Thyroid gland (tissue), 4 donors: Measurements from ENCODE around the gene CELF5. TPM values are rescaled to one million over a fixed set of nuclear protein-coding genes. Genes with fewer than 3 reads are reported as not detected.
"Not testable (repeated sequence)": the region's sequence is repeated elsewhere in the genome, so short reads cannot be mapped to it uniquely, and the experiment has no call there.

ENCODE experiments used
- DNase-seq, 2 donors: peaks; one replicate each; pipeline ENCODE4 v3.0.0-alpha.2; 2019
- H3K27ac ChIP-seq, 3 donors: fragments of 200-600 bp; sonication (generic); 1 replicate in 2 of 3; 2 replicates in 1 of 3; pipeline ENCODE4 v1.5.1; 2016 to 2019; ENCODE audit warnings: mild to moderate bottlenecking in 1 of 3, moderate library complexity in 1 of 3
- H3K27me3 ChIP-seq: fragments of 200-600 bp; sonication (generic); one replicate; pipeline ENCODE4 v1.5.1; 2019
- H3K36me3 ChIP-seq, 2 donors: fragments of 200-600 bp; sonication (generic); one replicate each; pipeline ENCODE4 v1.5.1; 2016 to 2019
- H3K4me1 ChIP-seq, 2 donors: fragments of 200-600 bp; sonication (generic); one replicate each; pipeline ENCODE4 v1.5.1; 2017 to 2019
- H3K4me3 ChIP-seq, 3 donors: fragments of 200-600 bp; sonication (generic); replicated peaks in 1 of 3; 1 replicate in 2 of 3; 2 replicates in 1 of 3; pipeline ENCODE4 v1.5.1; 2016; ENCODE audit warnings: mild to moderate bottlenecking in 1 of 3
- H3K9me3 ChIP-seq: fragments of 200-600 bp; sonication (generic); one replicate; pipeline ENCODE4 v1.5.1; 2017
- POLR2A ChIP-seq, 2 donors: fragments of 450-650 bp; IDR thresholded peaks; one replicate each; pipeline ENCODE4 v1.6.1; 2017; ENCODE audit warnings: antibody characterized with exemption in 2 of 2, mild to moderate bottlenecking in 2 of 2, moderate library complexity in 1 of 2
- WGBS, 2 donors: methylation state at CpG; one replicate each; pipeline ENCODE4 v1.1.5; 2017; 5-methylcytosine and 5-hydroxymethylcytosine counted together
- intact Hi-C: fragments of 100-400 bp; cut with DNase I; formaldehyde crosslinking; loops from one replicate; pipeline ENCODE4 v1.15.1; 2023
- total RNA-seq, 4 donors: library from RNA; depleted of rRNA; stranded (reverse); fragments of >200 nt; gene quantifications; one replicate each; pipeline ENCODE4 v1.2.3, GENCODE V29; 2016
- TF ChIP-seq, protein P1 (sequence below), 6 experiments: fragments of 200-600 bp in 3 of 6; fragments of 450-650 bp in 3 of 6; sonication (generic) in 3 of 6; IDR thresholded peaks; one replicate each; pipeline ENCODE4 v1.5.1; 2016 to 2019; ENCODE audit warnings: antibody characterized with exemption in 6 of 6, mild to moderate bottlenecking in 2 of 6, inconsistent platforms in 1 of 6, moderate library complexity in 1 of 6

The CELF5 gene
- total RNA-seq, 4 donors from 2014 or later = not detected

- Histone ChIP-seq H3K4me3 (no peak overlapping the region), H3K36me3 (no peaks in the 10 kb centered on the region), H3K9me3 (no peaks in the 10 kb centered on the region), H3K27ac (no peak overlapping the region), H3K4me1 (peaks cover 17 to 18% of the 10 kb centered on the region in 2 donors), H3K27me3 (no peaks in the 10 kb centered on the region)
- 91 to 93% methylated on average over 21 to 28 of the region's 35 CpGs for WGBS, 2 donors
- DNase-seq = no peak
- intact Hi-C loops = no loop called here
- TF ChIP-seq, protein P1, sequence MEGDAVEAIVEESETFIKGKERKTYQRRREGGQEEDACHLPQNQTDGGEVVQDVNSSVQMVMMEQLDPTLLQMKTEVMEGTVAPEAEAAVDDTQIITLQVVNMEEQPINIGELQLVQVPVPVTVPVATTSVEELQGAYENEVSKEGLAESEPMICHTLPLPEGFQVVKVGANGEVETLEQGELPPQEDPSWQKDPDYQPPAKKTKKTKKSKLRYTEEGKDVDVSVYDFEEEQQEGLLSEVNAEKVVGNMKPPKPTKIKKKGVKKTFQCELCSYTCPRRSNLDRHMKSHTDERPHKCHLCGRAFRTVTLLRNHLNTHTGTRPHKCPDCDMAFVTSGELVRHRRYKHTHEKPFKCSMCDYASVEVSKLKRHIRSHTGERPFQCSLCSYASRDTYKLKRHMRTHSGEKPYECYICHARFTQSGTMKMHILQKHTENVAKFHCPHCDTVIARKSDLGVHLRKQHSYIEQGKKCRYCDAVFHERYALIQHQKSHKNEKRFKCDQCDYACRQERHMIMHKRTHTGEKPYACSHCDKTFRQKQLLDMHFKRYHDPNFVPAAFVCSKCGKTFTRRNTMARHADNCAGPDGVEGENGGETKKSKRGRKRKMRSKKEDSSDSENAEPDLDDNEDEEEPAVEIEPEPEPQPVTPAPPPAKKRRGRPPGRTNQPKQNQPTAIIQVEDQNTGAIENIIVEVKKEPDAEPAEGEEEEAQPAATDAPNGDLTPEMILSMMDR (IDR thresholded peaks at IDR 0.05) = no peak
- TF ChIP-seq POLR2A (IDR thresholded peaks at IDR 0.05) = no peak
These were observed 35.5 kb upstream of the CELF5 start for GRCh38 chr19:3188627-3189596.

- H3K4me3 ChIP-seq = no peak overlapping the region
- intact Hi-C loops = no loop called here
- no peaks in the 10 kb centered on the region for H3K27me3 ChIP-seq
- H3K9me3 ChIP-seq = no peaks in the 10 kb centered on the region
- DNase-seq = no peak
- WGBS, 2 donors = 86 to 97% methylated on average over 14 to 24 of the region's 28 CpGs
- H3K27ac ChIP-seq = no peak overlapping the region
- no peaks in the 10 kb centered on the region for H3K36me3 ChIP-seq
- H3K4me1 ChIP-seq = peaks cover 15% of the 10 kb centered on the region in 2 donors
- TF ChIP-seq, protein P1 (IDR thresholded peaks at IDR 0.05) = no peak
- no peak for TF ChIP-seq POLR2A (IDR thresholded peaks at IDR 0.05)
These were observed 34.6 kb upstream of the CELF5 start for GRCh38 chr19:3189702-3190469.

DNA sequence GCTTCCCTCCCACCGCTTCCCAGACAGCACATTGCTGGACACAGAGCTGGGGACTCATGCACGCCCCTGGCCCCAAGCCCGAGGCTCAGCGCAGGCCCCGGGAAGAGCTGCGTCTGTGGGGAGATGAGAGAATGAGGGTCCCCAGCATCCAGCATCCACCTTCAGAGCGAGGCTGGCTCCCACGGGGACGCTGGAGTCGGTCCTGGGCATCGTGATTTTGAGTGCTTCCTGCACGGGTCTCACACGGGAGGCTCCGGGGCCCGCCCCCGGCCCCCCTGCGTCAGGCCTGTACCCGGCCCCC is 34.0 kb upstream of the CELF5 start:
- WGBS, 2 donors = 90 to 92% methylated on average over 7 to 16 of the region's 18 CpGs
- Histone ChIP-seq H3K9me3 (no peaks in the 10 kb centered on the region), H3K4me3 (no peak overlapping the region), H3K4me1 (peaks cover 13 to 14% of the 10 kb centered on the region in 2 donors), H3K36me3 (no peaks in the 10 kb centered on the region), H3K27ac (no peak overlapping the region), H3K27me3 (no peaks in the 10 kb centered on the region)
- no peak for DNase-seq
- intact Hi-C loops = no loop called here
- no peak for TF ChIP-seq POLR2A (IDR thresholded peaks at IDR 0.05)
- TF ChIP-seq, protein P1 (IDR thresholded peaks at IDR 0.05) = no peak

GRCh38 chr19:3190921-3191805 is 33.3 kb upstream of the CELF5 start:
- WGBS, 2 donors = 89% methylated on average over 39 to 44 of the region's 46 CpGs
- H3K36me3 ChIP-seq = no peaks in the 10 kb centered on the region
- H3K27ac ChIP-seq = no peak overlapping the region
- H3K4me3 ChIP-seq = no peak overlapping the region
- DNase-seq = no peak
- peaks cover 13 to 14% of the 10 kb centered on the region in 2 donors for H3K4me1 ChIP-seq
- H3K9me3 ChIP-seq = no peaks in the 10 kb centered on the region
- no peaks in the 10 kb centered on the region for H3K27me3 ChIP-seq
- no peak for TF ChIP-seq POLR2A (IDR thresholded peaks at IDR 0.05)
- TF ChIP-seq, protein P1 (IDR thresholded peaks at IDR 0.05) = no peak
- intact Hi-C loops = no loop called here

GRCh38 chr19:3191806-3192104 is 32.7 kb upstream of the CELF5 start:
- H3K4me3 ChIP-seq, H3K27me3 ChIP-seq, H3K36me3 ChIP-seq, intact Hi-C loops, H3K27ac ChIP-seq, H3K9me3 ChIP-seq, DNase-seq: not testable (repeated sequence)
- peaks cover 10 to 11% of the 10 kb centered on the region in 2 donors for H3K4me1 ChIP-seq
- WGBS, 2 donors = 85 to 88% methylated on average over 12 of the region's 12 CpGs
